ENCODE data around the gene CUX1. TPM values are rescaled to one million over a fixed set of nuclear protein-coding genes. Genes with fewer than 3 reads are reported as not detected.

The CUX1 gene
- total RNA-seq, 2 donors from 2014 or later: 8.6 to 23.3 TPM

GRCh38 chr7:102082693-102083368 is 265.4 kb downstream of the CUX1 start:
- peaks cover 43 to 55% of the 10 kb centered on the region in 2 donors for H3K36me3 Mint-ChIP-seq
- peaks cover 3 to 18% of the 10 kb centered on the region in 2 donors for H3K9me3 Mint-ChIP-seq
- DNase-seq (ENCODE audit: low spot score in 2 of 2) (no peak), ATAC-seq (no peak)
- no peak overlapping the region for H3K27ac Mint-ChIP-seq

- Mint-ChIP-seq H3K36me3 (peaks cover 48 to 59% of the 10 kb centered on the region in 2 donors), H3K9me3 (peaks cover 14 to 27% of the 10 kb centered on the region in 2 donors), H3K27ac (no peak overlapping the region)
- DNase-seq (ENCODE audit: low spot score in 2 of 2) (no peak), ATAC-seq (no peak)
These were observed 267.9 kb downstream of the CUX1 start for GRCh38 chr7:102085218-102085772.

GRCh38 chr7:102089175-102090098 is 272.0 kb downstream of the CUX1 start:
- DNase-seq (ENCODE audit: low spot score in 2 of 2): no peak
- Mint-ChIP-seq H3K36me3 (peaks cover 18 to 27% of the 10 kb centered on the region in 2 donors), H3K9me3 (peaks cover 14% of the 10 kb centered on the region in 2 donors), H3K27ac (no peak overlapping the region)
- no peak for ATAC-seq

GRCh38 chr7:102093599-102094315 is 276.3 kb downstream of the CUX1 start:
- peaks cover 9% of the 10 kb centered on the region in 2 donors for H3K36me3 Mint-ChIP-seq
- ATAC-seq: no peak
- DNase-seq (ENCODE audit: low spot score in 2 of 2): no peak
- H3K9me3 Mint-ChIP-seq: peaks cover 10% of the 10 kb centered on the region in 2 donors
- H3K27ac Mint-ChIP-seq: no peak overlapping the region

GRCh38 chr7:102094316-102094650 is 276.9 kb downstream of the CUX1 start:
- peaks cover 5% of the 10 kb centered on the region in 2 donors for H3K9me3 Mint-ChIP-seq
- no peak for ATAC-seq

GRCh38 chr7:102095321-102096011 is 278.0 kb downstream of the CUX1 start:
- no peaks in the 10 kb centered on the region for H3K36me3 Mint-ChIP-seq
- H3K27ac Mint-ChIP-seq: peak overlapping the region in 1 of 2 donors; percentile 55
- no peak for DNase-seq (ENCODE audit: low spot score in 2 of 2)
- no peak for ATAC-seq
- no peaks in the 10 kb centered on the region for H3K9me3 Mint-ChIP-seq

More at GRCh38 chr7:102094316-102094650, 276.9 kb downstream of the CUX1 start:
- DNase-seq (ENCODE audit: low spot score in 2 of 2): no peak
- peaks cover 6% of the 10 kb centered on the region in 2 donors for H3K36me3 Mint-ChIP-seq
- H3K27ac Mint-ChIP-seq: no peak overlapping the region

GRCh38 chr7:102096012-102096332 is 278.5 kb downstream of the CUX1 start:
- no peak overlapping the region for H3K27ac Mint-ChIP-seq
- H3K36me3 Mint-ChIP-seq: no peaks in the 10 kb centered on the region
- no peaks in the 10 kb centered on the region for H3K9me3 Mint-ChIP-seq
- ATAC-seq: no peak
- no peak for DNase-seq (ENCODE audit: low spot score in 2 of 2)

- DNase-seq (ENCODE audit: low spot score in 2 of 2): no peak
- no peaks in the 10 kb centered on the region for H3K9me3 Mint-ChIP-seq
- no peak overlapping the region for H3K27ac Mint-ChIP-seq
- ATAC-seq: no peak
- H3K36me3 Mint-ChIP-seq: no peaks in the 10 kb centered on the region
These were observed 279.4 kb downstream of the CUX1 start for GRCh38 chr7:102096706-102097427.

- Mint-ChIP-seq H3K27ac (peak overlapping the region in 1 of 2 donors; percentile 72), H3K9me3 (no peaks in the 10 kb centered on the region), H3K36me3 (no peaks in the 10 kb centered on the region)
- no peak for DNase-seq (ENCODE audit: low spot score in 2 of 2)
- no peak for ATAC-seq
These were observed 280.3 kb downstream of the CUX1 start for GRCh38 chr7:102097601-102098161.

- no peak for ATAC-seq
- Mint-ChIP-seq H3K9me3 (no peaks in the 10 kb centered on the region), H3K27ac (no peak overlapping the region), H3K36me3 (no peaks in the 10 kb centered on the region)
- DNase-seq (ENCODE audit: low spot score in 2 of 2): no peak
These were observed 281.6 kb downstream of the CUX1 start for GRCh38 chr7:102098986-102099385.

GRCh38 chr7:102099474-102099873 is 282.0 kb downstream of the CUX1 start:
- ATAC-seq (no peak), DNase-seq (ENCODE audit: low spot score in 2 of 2) (no peak)
- Mint-ChIP-seq H3K36me3 (no peaks in the 10 kb centered on the region), H3K27ac (peak overlapping the region in 1 of 2 donors; percentile 50), H3K9me3 (no peaks in the 10 kb centered on the region)

- Mint-ChIP-seq H3K36me3 (no peaks in the 10 kb centered on the region), H3K9me3 (no peaks in the 10 kb centered on the region), H3K27ac (no peak overlapping the region)
- no peak for DNase-seq (ENCODE audit: low spot score in 2 of 2)
- no peak for ATAC-seq
These were observed 283.7 kb downstream of the CUX1 start for GRCh38 chr7:102101111-102101551.

GRCh38 chr7:102101926-102102325 is 284.5 kb downstream of the CUX1 start:
- H3K9me3 Mint-ChIP-seq: no peaks in the 10 kb centered on the region
- H3K27ac Mint-ChIP-seq: no peak overlapping the region
- H3K36me3 Mint-ChIP-seq: no peaks in the 10 kb centered on the region
- ATAC-seq (no peak), DNase-seq (ENCODE audit: low spot score in 2 of 2) (no peak)

GRCh38 chr7:102103027-102103372 is 285.6 kb downstream of the CUX1 start:
- Mint-ChIP-seq H3K27ac (no peak overlapping the region), H3K9me3 (no peaks in the 10 kb centered on the region), H3K36me3 (no peaks in the 10 kb centered on the region)
- DNase-seq (ENCODE audit: low spot score in 2 of 2) (no peak), ATAC-seq (no peak)

- ATAC-seq (no peak), DNase-seq (ENCODE audit: low spot score in 2 of 2) (no peak)
- Mint-ChIP-seq H3K36me3 (no peaks in the 10 kb centered on the region), H3K27ac (no peak overlapping the region), H3K9me3 (no peaks in the 10 kb centered on the region)
These were observed 286.8 kb downstream of the CUX1 start for GRCh38 chr7:102104245-102104644.

All from activated naive CD4-positive, alpha-beta T cell treated with anti-CD3 and anti-CD28 coated beads, Interleukin-2, amount 50 U/mL, for 72 hours (primary cell).